NCI-H2081 (cell line): ENCODE data around the gene MEGF10.

ENCODE experiments used
- DNase-seq, 2 experiments: peaks; one replicate each; lab custom pipeline; 2025; lab: John Stamatoyannopoulos, UW

The MEGF10 gene

GRCh38 chr5:127326976-127327755 lies 36.6 kb downstream of the MEGF10 start:
- DNase-seq, result no peak

GRCh38 chr5:127330116-127330515 lies 39.5 kb downstream of the MEGF10 start:
- no peak for DNase-seq

DNA sequence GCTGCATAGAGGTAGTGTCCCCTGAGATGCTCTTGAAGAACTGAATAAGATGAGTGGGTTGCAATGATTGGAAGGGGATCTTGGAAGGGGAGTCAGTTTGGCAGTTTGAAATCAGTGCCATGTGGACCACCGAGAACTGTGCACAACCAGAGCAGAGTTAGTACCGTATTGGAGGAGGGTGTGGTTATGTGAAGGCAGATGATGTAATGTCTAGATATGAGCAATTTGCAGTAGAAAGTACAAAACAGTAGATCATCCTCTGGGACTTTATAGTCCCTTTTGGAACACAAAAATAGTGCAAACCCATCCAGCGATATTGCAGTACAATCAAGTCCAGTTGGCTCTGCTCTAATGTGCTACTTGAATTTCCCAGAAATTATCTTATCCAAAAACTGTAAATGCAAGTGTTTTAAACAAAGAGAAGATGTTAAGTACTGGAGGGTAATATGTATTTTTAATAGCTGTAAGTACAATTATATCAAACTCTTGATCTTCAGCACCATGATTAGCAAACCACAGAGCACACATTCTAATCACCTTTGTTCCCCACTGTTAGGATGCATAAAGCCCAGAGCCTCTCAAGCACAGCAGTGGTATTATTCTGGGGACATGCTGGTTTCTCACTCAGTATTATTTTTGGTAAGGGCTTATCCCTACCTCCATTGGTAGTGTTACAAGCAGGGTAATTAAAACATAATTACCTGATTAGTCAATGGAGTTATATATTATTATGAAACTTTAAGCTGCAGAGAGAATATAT lies 41.5 kb downstream of the MEGF10 start:
- DNase-seq, result no peak

GRCh38 chr5:127333483-127333882 lies 42.9 kb downstream of the MEGF10 start:
- no peak for DNase-seq

GRCh38 chr5:127335381-127335780 lies 44.8 kb downstream of the MEGF10 start:
- DNase-seq, result no peak

- no peak for DNase-seq
Observed at GRCh38 chr5:127337876-127338275, 47.3 kb downstream of the MEGF10 start.

DNA sequence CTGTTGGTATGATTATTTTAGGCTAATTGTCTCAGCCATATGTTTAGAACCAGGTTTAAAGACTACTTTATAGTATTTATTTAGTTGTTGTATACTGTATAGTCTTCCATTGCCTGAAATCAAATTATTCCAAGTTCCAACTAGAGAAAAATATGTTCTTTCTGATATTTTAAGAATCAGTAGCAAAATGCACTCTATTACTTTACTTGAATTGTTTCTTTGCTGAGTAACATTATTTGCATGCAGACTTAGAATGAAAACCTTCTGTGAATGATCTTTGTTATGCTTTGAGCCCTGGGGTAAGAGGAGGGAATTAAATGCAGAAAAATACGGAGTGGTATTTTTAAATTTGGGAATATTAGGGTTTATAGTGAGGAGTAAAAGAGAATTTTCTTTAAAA lies 47.9 kb downstream of the MEGF10 start:
- no peak for DNase-seq

DNA sequence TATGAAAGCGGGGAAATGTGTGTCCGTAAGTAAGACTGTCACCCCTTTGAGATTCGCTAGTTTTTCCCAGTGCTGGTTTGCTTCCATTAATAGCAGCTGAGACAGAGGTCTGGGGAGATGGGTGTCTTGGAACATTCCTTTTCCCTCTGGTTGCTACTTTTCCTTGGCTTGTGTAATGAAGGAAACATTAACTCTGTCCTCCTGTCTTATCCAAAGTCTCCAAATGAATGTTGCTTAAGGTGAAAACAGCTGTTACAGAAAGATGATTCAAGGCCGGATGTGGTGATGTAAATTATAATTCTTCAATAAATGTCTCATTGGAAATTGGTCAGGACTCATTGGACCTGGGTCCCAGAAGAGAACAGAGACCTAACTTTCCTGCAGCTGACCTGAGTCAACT lies 50.0 kb downstream of the MEGF10 start:
- no peak for DNase-seq

DNA sequence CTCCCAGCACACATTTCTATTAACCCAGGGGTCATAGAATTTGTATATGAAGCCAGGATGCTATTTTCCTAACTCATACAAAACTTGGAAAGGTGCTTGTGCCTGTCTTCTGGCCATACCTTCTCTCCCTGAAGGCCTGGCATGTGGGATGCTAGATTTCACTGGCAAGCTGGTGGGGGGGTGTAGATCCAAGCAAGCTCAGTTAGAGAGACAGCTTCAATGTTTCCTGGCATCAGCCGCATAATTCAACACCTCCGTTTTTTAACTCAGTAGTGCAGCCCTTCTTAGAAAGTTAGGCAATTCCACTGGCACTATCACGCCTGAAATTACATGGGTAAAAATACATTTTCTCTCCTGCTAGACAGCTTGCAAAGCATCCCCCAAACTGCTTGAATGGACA lies 51.8 kb downstream of the MEGF10 start:
- no peak for DNase-seq

GRCh38 chr5:127343313-127343712 lies 52.7 kb downstream of the MEGF10 start:
- DNase-seq, result no peak

- no peak for DNase-seq
Observed at GRCh38 chr5:127343866-127344265, 53.3 kb downstream of the MEGF10 start.

GRCh38 chr5:127344931-127345330 lies 54.3 kb downstream of the MEGF10 start:
- DNase-seq, result no peak

- DNase-seq, result no peak
Observed at GRCh38 chr5:127351418-127351817, 60.8 kb downstream of the MEGF10 start.

DNA sequence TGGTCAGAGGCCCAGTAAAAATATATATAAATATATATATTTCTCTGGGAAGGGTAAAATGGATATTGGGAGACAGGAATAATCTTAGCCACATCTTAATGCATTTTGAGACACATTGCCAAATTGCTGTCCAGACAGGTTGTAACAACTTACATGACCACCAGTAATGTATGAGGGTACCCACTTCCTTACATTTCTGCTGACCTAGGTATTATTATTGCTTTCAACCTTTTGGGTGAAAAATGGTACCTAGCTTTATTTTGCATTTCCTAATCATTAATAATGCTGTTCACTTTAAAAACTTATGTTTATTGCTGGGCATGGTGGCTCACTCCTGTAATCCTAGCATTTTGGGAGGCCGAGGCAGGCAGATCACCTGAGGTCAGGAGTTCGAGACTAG lies 61.5 kb downstream of the MEGF10 start:
- no peak for DNase-seq

- DNase-seq, result no peak
Observed at GRCh38 chr5:127353327-127353726, 62.7 kb downstream of the MEGF10 start.

DNA sequence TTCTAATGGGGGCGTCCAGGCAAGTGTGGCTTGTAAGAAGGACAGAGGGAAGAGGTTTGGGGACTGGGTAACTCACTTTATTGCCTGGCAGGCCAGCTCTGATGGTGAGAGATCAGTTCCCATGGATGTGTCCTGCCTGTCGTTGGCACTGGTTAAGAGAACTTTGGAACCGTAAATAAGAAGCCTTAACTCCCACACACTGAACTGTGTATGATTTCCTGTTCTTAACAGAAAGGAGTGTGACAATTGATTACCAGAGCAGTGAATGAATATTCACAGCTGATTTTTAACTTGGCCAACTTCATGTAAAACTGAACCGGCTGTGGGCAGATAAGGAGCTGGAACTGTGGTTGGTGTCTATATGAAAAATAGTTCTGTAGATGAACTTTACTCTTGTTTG lies 63.2 kb downstream of the MEGF10 start:
- no peak for DNase-seq

DNA sequence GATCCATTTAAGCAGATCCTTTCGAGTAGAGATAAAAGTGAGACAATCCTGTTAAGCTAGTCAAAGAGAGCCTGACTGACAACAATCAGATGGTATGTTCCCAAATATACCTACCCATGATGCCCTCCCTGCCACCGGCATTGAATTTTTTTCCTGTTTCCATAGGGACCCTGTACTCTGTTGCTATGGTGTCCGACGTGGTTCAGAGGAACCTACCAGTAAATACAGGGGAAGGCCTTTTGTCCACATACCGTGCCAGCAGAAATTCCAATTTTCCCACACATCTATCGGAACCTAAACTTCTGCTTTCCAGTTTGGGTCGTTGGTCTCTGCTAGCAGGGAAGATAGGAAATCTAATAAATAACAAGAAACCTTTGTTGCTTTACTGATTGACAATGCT lies 64.7 kb downstream of the MEGF10 start:
- no peak for DNase-seq

DNA sequence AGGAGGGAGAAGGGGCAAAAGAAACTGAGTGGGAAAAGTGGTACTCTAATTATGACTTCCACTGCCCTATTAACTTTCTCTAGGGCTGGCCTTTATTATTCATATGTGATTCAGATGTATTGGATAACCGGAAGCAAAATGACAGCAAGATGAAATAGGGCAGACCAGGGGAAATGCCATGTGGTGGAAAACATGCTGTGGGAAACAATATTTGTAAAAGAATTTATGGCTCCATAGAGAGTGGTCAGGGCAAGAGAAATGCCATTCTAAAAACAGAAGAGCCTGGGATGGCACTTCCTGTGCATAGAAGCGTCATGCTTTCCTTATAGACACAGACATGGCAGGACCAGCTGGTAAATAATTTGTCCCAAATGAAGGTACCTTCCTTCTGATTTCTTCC lies 67.7 kb downstream of the MEGF10 start:
- no peak for DNase-seq

DNA sequence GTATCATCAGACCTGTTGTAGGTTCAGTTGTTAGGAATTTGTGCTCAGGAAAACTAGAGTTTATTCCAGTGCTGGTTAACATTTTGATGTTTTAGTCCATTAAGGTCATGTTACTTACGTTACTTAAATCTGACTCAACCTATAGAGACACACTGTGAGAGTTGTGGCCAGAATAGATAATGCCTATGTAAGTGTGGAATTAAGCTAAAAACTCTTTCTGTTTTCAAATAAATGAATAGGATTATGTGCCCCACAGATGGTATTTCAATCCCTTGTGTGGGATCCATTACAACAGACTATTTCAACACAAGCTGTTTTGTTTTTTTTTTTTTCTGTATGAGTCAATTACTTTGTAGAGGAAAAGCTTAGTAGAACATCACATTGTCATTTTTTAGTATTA lies 68.1 kb downstream of the MEGF10 start:
- DNase-seq, result no peak

- DNase-seq, result no peak
Observed at GRCh38 chr5:127359502-127359901, 68.9 kb downstream of the MEGF10 start.

GRCh38 chr5:127363403-127363802 lies 72.8 kb downstream of the MEGF10 start:
- DNase-seq, result no peak

- no peak for DNase-seq
Observed at GRCh38 chr5:127367029-127367428, 76.4 kb downstream of the MEGF10 start.

GRCh38 chr5:127367946-127368465 lies 77.4 kb downstream of the MEGF10 start:
- DNase-seq, result no peak
